ENCODE data around the gene AP1S1. TPM values are rescaled to one million over a fixed set of nuclear protein-coding genes. Genes with fewer than 3 reads are reported as not detected.
A peak's percentile ranks its signal among the peaks of the same experiment; 100 is the strongest.

Gene AP1S1
- total RNA-seq, 1 donor from 2014 or later, result 181 TPM

- Histone ChIP-seq H3K27ac (ENCODE audit: low read depth, low read length) (no peak overlapping the region), H3K36me3 (ENCODE audit: insufficient read depth, low read length) (peaks cover 11% of the 10 kb centered on the region), H2AFZ (ENCODE audit: low read depth, low read length) (no peak overlapping the region), H3K9ac (ENCODE audit: low read length) (no peak overlapping the region), H4K20me1 (ENCODE audit: insufficient read depth, low read length) (peaks cover 47% of the 10 kb centered on the region), H3K4me2 (ENCODE audit: low read length) (no peak overlapping the region), H3K4me3 (ENCODE audit: insufficient read depth, low read depth, low read length) (no peak overlapping the region), H3K79me2 (ENCODE audit: insufficient read depth, low read length) (peaks cover 23% of the 10 kb centered on the region), H3K27me3 (ENCODE audit: insufficient read depth, low read length) (no peaks in the 10 kb centered on the region), H3K9me3 (ENCODE audit: insufficient read depth, low read depth, low read length) (no peaks in the 10 kb centered on the region), H3K4me1 (ENCODE audit: insufficient read depth, low read length) (peaks cover 18% of the 10 kb centered on the region)
- Mint-ChIP-seq H3K36me3 (ENCODE audit: low read depth, unreplicated experiment) (peaks cover 8% of the 10 kb centered on the region), H3K4me3 (ENCODE audit: unreplicated experiment) (peak overlapping the region; percentile 87), H3K27ac (ENCODE audit: unreplicated experiment) (no peak overlapping the region), H3K4me1 (ENCODE audit: low read depth, unreplicated experiment) (peaks cover 28% of the 10 kb centered on the region), H3K9me3 (ENCODE audit: unreplicated experiment) (peaks cover 2% of the 10 kb centered on the region), H3K27me3 (ENCODE audit: low read depth, unreplicated experiment) (no peaks in the 10 kb centered on the region)
- FAIRE-seq (no peak), DNase-seq (ENCODE audit: low read depth) (no peak)
- TF ChIP-seq EZH2 (IDR thresholded peaks at IDR 0.05; ENCODE audit: insufficient read depth, low read length), result no peak
- TF ChIP-seq, protein P1, sequence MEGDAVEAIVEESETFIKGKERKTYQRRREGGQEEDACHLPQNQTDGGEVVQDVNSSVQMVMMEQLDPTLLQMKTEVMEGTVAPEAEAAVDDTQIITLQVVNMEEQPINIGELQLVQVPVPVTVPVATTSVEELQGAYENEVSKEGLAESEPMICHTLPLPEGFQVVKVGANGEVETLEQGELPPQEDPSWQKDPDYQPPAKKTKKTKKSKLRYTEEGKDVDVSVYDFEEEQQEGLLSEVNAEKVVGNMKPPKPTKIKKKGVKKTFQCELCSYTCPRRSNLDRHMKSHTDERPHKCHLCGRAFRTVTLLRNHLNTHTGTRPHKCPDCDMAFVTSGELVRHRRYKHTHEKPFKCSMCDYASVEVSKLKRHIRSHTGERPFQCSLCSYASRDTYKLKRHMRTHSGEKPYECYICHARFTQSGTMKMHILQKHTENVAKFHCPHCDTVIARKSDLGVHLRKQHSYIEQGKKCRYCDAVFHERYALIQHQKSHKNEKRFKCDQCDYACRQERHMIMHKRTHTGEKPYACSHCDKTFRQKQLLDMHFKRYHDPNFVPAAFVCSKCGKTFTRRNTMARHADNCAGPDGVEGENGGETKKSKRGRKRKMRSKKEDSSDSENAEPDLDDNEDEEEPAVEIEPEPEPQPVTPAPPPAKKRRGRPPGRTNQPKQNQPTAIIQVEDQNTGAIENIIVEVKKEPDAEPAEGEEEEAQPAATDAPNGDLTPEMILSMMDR (IDR thresholded peaks at IDR 0.05; ENCODE audit: insufficient read depth, low read depth, low read length), result no peak
Observed at GRCh38 chr7:101156866-101157589, 2.8 kb downstream of the AP1S1 start.

GRCh38 chr7:101159696-101160674 is 5.7 kb downstream of the AP1S1 start:
- Histone ChIP-seq H3K4me3 (ENCODE audit: insufficient read depth, low read depth, low read length) (no peak overlapping the region), H3K9ac (ENCODE audit: low read length) (no peak overlapping the region), H3K36me3 (ENCODE audit: insufficient read depth, low read length) (peaks cover 11% of the 10 kb centered on the region), H3K4me1 (ENCODE audit: insufficient read depth, low read length) (peaks cover 36% of the 10 kb centered on the region), H3K9me3 (ENCODE audit: insufficient read depth, low read depth, low read length) (no peaks in the 10 kb centered on the region), H3K27ac (ENCODE audit: low read depth, low read length) (no peak overlapping the region), H3K27me3 (ENCODE audit: insufficient read depth, low read length) (peaks cover 6% of the 10 kb centered on the region), H2AFZ (ENCODE audit: low read depth, low read length) (no peak overlapping the region), H3K4me2 (ENCODE audit: low read length) (no peak overlapping the region), H3K79me2 (ENCODE audit: insufficient read depth, low read length) (peaks cover 19% of the 10 kb centered on the region), H4K20me1 (ENCODE audit: insufficient read depth, low read length) (peaks cover 64% of the 10 kb centered on the region)
- FAIRE-seq, result no peak
- Mint-ChIP-seq H3K27me3 (ENCODE audit: low read depth, unreplicated experiment) (no peaks in the 10 kb centered on the region), H3K4me3 (ENCODE audit: unreplicated experiment) (no peak overlapping the region), H3K36me3 (ENCODE audit: low read depth, unreplicated experiment) (peaks cover 8% of the 10 kb centered on the region), H3K4me1 (ENCODE audit: low read depth, unreplicated experiment) (peaks cover 28% of the 10 kb centered on the region), H3K9me3 (ENCODE audit: unreplicated experiment) (no peaks in the 10 kb centered on the region), H3K27ac (ENCODE audit: unreplicated experiment) (peak overlapping the region; percentile 34)
- no peak for DNase-seq (ENCODE audit: low read depth)
- no peak for TF ChIP-seq EZH2 (IDR thresholded peaks at IDR 0.05; ENCODE audit: insufficient read depth, low read length)
- TF ChIP-seq, protein P1 (IDR thresholded peaks at IDR 0.05; ENCODE audit: insufficient read depth, low read depth, low read length), result no peak
